Gastroesophageal sphincter (tissue), 3 donors: ENCODE data around the gene MFSD6.

Source experiments
- EP300 ChIP-seq: sonication (generic); formaldehyde crosslinking; IDR thresholded peaks from one replicate; pipeline ENCODE4 v1.6.1; 2017; ENCODE audit warnings: antibody characterized with exemption, mild to moderate bottlenecking
- POLR2A ChIP-seq, 2 donors: fragments of 450-650 bp; IDR thresholded peaks; one replicate each; pipeline ENCODE4 v1.6.1; 2017; ENCODE audit warnings: antibody characterized with exemption in 2 of 2, mild to moderate bottlenecking in 2 of 2, moderate library complexity in 1 of 2
- POLR2AphosphoS5 ChIP-seq: sonication (generic); formaldehyde crosslinking; IDR thresholded peaks from one replicate; pipeline ENCODE4 v1.6.1; 2017; ENCODE audit warnings: antibody characterized with exemption
- TF ChIP-seq, protein P1 (sequence below), 4 experiments: fragments of 200-600 bp in 2 of 4; fragments of 450-650 bp in 2 of 4; sonication (generic) in 1 of 4; IDR thresholded peaks; one replicate each; pipeline ENCODE4 v1.5.1; 2017 to 2019; ENCODE audit warnings: antibody characterized with exemption in 4 of 4, mild to moderate bottlenecking in 2 of 4, moderate library complexity in 2 of 4

DNA sequence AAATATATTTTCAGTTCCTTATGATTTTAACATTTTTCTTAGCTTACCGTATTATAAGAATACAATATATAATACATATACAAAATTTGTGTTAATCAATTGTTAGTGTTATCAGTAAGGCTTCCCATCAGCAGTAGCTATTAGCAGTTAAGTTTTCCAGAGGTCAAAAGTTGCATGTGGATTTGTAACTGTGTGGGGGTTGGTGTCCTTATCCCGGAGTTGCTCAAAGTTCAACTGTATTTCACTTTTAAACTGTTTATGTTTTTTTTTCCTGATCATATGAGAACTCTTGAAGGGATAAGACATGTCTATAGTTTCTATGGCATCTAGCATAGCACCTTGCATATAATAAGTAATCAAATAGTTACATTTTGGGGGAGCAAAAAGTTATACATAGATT lies 11.9 kb upstream of the MFSD6 start:
- TF ChIP-seq, protein P1, sequence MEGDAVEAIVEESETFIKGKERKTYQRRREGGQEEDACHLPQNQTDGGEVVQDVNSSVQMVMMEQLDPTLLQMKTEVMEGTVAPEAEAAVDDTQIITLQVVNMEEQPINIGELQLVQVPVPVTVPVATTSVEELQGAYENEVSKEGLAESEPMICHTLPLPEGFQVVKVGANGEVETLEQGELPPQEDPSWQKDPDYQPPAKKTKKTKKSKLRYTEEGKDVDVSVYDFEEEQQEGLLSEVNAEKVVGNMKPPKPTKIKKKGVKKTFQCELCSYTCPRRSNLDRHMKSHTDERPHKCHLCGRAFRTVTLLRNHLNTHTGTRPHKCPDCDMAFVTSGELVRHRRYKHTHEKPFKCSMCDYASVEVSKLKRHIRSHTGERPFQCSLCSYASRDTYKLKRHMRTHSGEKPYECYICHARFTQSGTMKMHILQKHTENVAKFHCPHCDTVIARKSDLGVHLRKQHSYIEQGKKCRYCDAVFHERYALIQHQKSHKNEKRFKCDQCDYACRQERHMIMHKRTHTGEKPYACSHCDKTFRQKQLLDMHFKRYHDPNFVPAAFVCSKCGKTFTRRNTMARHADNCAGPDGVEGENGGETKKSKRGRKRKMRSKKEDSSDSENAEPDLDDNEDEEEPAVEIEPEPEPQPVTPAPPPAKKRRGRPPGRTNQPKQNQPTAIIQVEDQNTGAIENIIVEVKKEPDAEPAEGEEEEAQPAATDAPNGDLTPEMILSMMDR (IDR thresholded peaks at IDR 0.05), result no peak
- no peak for TF ChIP-seq POLR2A (IDR thresholded peaks at IDR 0.05)
- no peak for TF ChIP-seq EP300
- TF ChIP-seq POLR2AphosphoS5, result no peak
